ENCODE data around the gene SARNP. TPM values are rescaled to one million over a fixed set of nuclear protein-coding genes. Genes with fewer than 3 reads are reported as not detected.

SARNP gene
- total and polyA plus RNA-seq, 4 donors: 19.1 to 34.2 (median 25.6) TPM

DNA sequence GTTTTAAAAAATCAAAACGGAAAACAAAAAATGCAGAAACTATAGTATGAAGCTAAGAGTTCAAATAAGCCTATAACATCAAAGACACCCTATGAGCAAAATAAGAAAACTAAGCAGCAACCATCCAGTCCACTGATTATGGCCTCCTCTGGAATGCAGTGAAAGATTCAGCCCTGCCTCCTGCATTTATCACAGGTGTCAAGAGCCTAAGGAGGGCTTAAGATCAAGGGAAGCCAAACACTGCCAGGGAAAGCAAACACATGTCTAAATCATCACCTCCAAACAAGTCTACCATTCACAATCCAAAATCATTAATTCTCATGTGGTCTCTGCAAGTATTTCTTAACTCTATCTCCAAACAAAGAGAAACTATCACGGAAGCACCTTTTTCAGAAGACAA is 28.4 kb downstream of the SARNP start:
- H3K4me3 ChIP-seq (ENCODE audit: low read depth in 1 of 3, low read length in 3 of 3): no peak overlapping the region
- peaks cover 8 to 63% (median 44%) of the 10 kb centered on the region in 4 donors for H3K36me3 ChIP-seq (ENCODE audit: control insufficient read depth in 4 of 4, insufficient read depth in 3 of 4, low read depth in 1 of 4, low read length in 3 of 4)
- WGBS: 98% methylated on average over 2 of the region's 2 CpGs
- H3K9me3 ChIP-seq (ENCODE audit: control insufficient read depth in 4 of 4, low read length in 3 of 4): no peaks in the 10 kb centered on the region
- DNase-seq (ENCODE audit: low spot score): no peak
- H3K27me3 ChIP-seq (ENCODE audit: control insufficient read depth in 4 of 4, insufficient read depth in 4 of 4, low read length in 3 of 4): no peaks in the 10 kb centered on the region
- no peaks in the 10 kb centered on the region for H3K4me1 ChIP-seq (ENCODE audit: control insufficient read depth in 4 of 4, insufficient read depth in 4 of 4, low read length in 3 of 4)
- no peak overlapping the region for H3K27ac ChIP-seq (ENCODE audit: low read depth in 1 of 2, low read length in 2 of 2)
- no peak overlapping the region for H3K9ac ChIP-seq (ENCODE audit: low read depth in 1 of 2, low read length in 2 of 2)
- TF ChIP-seq SP1 (IDR thresholded peaks at IDR 0.05) (no peak), RXRA (IDR thresholded peaks at IDR 0.05) (no peak), HNF4A (conservative IDR thresholded peaks at IDR 0.05) (no peak), HNF4G (IDR thresholded peaks at IDR 0.05) (no peak), RAD21 (IDR thresholded peaks at IDR 0.05) (no peak)
- TF ChIP-seq, protein P1, sequence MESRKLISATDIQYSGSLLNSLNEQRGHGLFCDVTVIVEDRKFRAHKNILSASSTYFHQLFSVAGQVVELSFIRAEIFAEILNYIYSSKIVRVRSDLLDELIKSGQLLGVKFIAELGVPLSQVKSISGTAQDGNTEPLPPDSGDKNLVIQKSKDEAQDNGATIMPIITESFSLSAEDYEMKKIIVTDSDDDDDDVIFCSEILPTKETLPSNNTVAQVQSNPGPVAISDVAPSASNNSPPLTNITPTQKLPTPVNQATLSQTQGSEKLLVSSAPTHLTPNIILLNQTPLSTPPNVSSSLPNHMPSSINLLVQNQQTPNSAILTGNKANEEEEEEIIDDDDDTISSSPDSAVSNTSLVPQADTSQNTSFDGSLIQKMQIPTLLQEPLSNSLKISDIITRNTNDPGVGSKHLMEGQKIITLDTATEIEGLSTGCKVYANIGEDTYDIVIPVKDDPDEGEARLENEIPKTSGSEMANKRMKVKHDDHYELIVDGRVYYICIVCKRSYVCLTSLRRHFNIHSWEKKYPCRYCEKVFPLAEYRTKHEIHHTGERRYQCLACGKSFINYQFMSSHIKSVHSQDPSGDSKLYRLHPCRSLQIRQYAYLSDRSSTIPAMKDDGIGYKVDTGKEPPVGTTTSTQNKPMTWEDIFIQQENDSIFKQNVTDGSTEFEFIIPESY (IDR thresholded peaks at IDR 0.05): no peak

DNA sequence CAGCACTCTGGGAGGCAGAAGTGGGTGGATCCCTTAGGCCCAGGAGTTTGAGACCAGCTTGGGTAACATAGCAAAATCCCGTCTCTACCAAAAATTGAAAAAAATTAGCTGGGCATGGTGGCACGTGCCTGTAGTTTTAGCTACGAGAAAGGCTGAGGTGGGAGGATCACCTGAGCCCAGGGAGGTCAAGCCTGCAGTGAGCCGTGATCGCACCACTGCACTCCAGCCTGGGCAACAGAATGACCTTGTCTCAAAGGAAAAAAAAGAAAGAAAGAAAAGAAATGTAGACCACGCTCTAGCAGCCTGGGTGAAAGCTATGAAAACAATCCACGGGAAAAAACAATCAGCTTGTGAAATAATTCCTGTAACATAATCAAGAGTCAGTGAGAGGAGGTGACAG is 29.0 kb downstream of the SARNP start:
- DNase-seq (ENCODE audit: low spot score): no peak
- no peak overlapping the region for H3K9ac ChIP-seq (ENCODE audit: low read depth in 1 of 2, low read length in 2 of 2)
- no peaks in the 10 kb centered on the region for H3K27me3 ChIP-seq (ENCODE audit: control insufficient read depth in 4 of 4, insufficient read depth in 4 of 4, low read length in 3 of 4)
- no peaks in the 10 kb centered on the region for H3K9me3 ChIP-seq (ENCODE audit: control insufficient read depth in 4 of 4, low read length in 3 of 4)
- 96% methylated on average over 7 of the region's 7 CpGs for WGBS
- H3K4me3 ChIP-seq (ENCODE audit: low read depth in 1 of 3, low read length in 3 of 3): no peak overlapping the region
- TF ChIP-seq, protein P2, sequence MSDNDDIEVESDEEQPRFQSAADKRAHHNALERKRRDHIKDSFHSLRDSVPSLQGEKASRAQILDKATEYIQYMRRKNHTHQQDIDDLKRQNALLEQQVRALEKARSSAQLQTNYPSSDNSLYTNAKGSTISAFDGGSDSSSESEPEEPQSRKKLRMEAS (IDR thresholded peaks at IDR 0.05): no peak
- TF ChIP-seq SP1 (IDR thresholded peaks at IDR 0.05): no peak
- no peak for TF ChIP-seq TAF1 (conservative IDR thresholded peaks at IDR 0.05)
- TF ChIP-seq, protein P3, sequence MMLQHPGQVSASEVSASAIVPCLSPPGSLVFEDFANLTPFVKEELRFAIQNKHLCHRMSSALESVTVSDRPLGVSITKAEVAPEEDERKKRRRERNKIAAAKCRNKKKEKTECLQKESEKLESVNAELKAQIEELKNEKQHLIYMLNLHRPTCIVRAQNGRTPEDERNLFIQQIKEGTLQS (IDR thresholded peaks at IDR 0.05): no peak
- H3K27ac ChIP-seq (ENCODE audit: low read depth in 1 of 2, low read length in 2 of 2): no peak overlapping the region
- peaks cover 10 to 63% (median 41%) of the 10 kb centered on the region in 4 donors for H3K36me3 ChIP-seq (ENCODE audit: control insufficient read depth in 4 of 4, insufficient read depth in 3 of 4, low read depth in 1 of 4, low read length in 3 of 4)
- H3K4me1 ChIP-seq (ENCODE audit: control insufficient read depth in 4 of 4, insufficient read depth in 4 of 4, low read length in 3 of 4): no peaks in the 10 kb centered on the region

DNA sequence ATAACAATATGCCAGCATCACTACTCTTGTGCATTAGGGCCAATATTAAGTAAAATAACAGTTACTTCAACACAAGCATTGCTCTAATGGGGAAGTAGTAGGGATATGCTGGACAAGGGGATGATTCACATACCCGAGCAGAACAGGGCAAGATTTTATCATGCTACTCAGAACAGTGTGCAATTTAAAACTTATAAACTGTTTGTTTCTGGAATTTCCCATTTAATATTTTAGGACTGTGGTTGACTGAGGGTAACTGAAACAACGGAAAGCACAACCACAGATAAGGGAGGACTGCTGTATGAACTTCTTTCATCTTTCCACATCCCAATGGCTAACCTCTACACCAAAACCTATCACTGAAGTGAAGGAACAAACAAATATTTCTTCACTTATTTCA is 36.8 kb downstream of the SARNP start:
- WGBS: 82% methylated on average over 2 of the region's 2 CpGs
- Histone ChIP-seq H3K4me3 (ENCODE audit: low read depth in 1 of 3, low read length in 3 of 3) (no peak overlapping the region), H3K36me3 (ENCODE audit: control insufficient read depth in 4 of 4, insufficient read depth in 3 of 4, low read depth in 1 of 4, low read length in 3 of 4) (peaks cover 9 to 65% (median 34%) of the 10 kb centered on the region in 4 donors), H3K9ac (ENCODE audit: low read depth in 1 of 2, low read length in 2 of 2) (no peak overlapping the region), H3K9me3 (ENCODE audit: control insufficient read depth in 4 of 4, low read length in 3 of 4) (no peaks in the 10 kb centered on the region), H3K27ac (ENCODE audit: low read depth in 1 of 2, low read length in 2 of 2) (no peak overlapping the region), H3K4me1 (ENCODE audit: control insufficient read depth in 4 of 4, insufficient read depth in 4 of 4, low read length in 3 of 4) (no peaks in the 10 kb centered on the region), H3K27me3 (ENCODE audit: control insufficient read depth in 4 of 4, insufficient read depth in 4 of 4, low read length in 3 of 4) (no peaks in the 10 kb centered on the region)
- no peak for DNase-seq (ENCODE audit: low spot score)
- TF ChIP-seq, protein P4, sequence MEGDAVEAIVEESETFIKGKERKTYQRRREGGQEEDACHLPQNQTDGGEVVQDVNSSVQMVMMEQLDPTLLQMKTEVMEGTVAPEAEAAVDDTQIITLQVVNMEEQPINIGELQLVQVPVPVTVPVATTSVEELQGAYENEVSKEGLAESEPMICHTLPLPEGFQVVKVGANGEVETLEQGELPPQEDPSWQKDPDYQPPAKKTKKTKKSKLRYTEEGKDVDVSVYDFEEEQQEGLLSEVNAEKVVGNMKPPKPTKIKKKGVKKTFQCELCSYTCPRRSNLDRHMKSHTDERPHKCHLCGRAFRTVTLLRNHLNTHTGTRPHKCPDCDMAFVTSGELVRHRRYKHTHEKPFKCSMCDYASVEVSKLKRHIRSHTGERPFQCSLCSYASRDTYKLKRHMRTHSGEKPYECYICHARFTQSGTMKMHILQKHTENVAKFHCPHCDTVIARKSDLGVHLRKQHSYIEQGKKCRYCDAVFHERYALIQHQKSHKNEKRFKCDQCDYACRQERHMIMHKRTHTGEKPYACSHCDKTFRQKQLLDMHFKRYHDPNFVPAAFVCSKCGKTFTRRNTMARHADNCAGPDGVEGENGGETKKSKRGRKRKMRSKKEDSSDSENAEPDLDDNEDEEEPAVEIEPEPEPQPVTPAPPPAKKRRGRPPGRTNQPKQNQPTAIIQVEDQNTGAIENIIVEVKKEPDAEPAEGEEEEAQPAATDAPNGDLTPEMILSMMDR (IDR thresholded peaks at IDR 0.05; ENCODE audit: low read depth, low read length, missing input control): no peak
- TF ChIP-seq FOXA2 (IDR thresholded peaks at IDR 0.05) (no peak), SP1 (IDR thresholded peaks at IDR 0.05) (no peak), HNF4A (conservative IDR thresholded peaks at IDR 0.05) (no peak), RXRA (IDR thresholded peaks at IDR 0.05) (no peak), GABPA (IDR thresholded peaks at IDR 0.05 in 1 of 2, conservative IDR thresholded peaks at IDR 0.05 in 1 of 2) (no peak), TAF1 (conservative IDR thresholded peaks at IDR 0.05) (no peak), RAD21 (IDR thresholded peaks at IDR 0.05) (no peak), JUND (IDR thresholded peaks at IDR 0.05) (no peak), YY1 (IDR thresholded peaks at IDR 0.05) (no peak), HNF4G (IDR thresholded peaks at IDR 0.05) (no peak), NR2F2 (IDR thresholded peaks at IDR 0.05) (no peak), EGR1 (IDR thresholded peaks at IDR 0.05; ENCODE audit: low read depth in 2 of 2) (no peak)
- TF ChIP-seq, protein P3 (IDR thresholded peaks at IDR 0.05): no peak
- TF ChIP-seq, protein P2 (IDR thresholded peaks at IDR 0.05): no peak
